Vagina (tissue), 2 donors: ENCODE data around the gene DKK1. TPM values are rescaled to one million over a fixed set of nuclear protein-coding genes. Genes with fewer than 3 reads are reported as not detected.

Source experiments
- DNase-seq, 2 donors: peaks; one replicate each; pipeline ENCODE4 v3.0.0-alpha.2; 2017; ENCODE audit errors: extremely low spot score in 2 of 2
- H3K27ac ChIP-seq: fragments of 200-600 bp; sonication (generic); one replicate; pipeline ENCODE4 v1.5.1; 2019
- H3K27me3 ChIP-seq: fragments of 200-600 bp; sonication (generic); one replicate; pipeline ENCODE4 v1.5.1; 2019
- H3K36me3 ChIP-seq, 2 donors: fragments of 200-600 bp; sonication (generic); one replicate each; pipeline ENCODE4 v1.5.1; 2017 to 2019
- H3K4me1 ChIP-seq: fragments of 200-600 bp; sonication (generic); one replicate; pipeline ENCODE4 v1.5.1; 2019
- H3K4me3 ChIP-seq, 2 donors: fragments of 200-600 bp; sonication (generic); 1 replicate in 1 of 2; 2 replicates in 1 of 2; pipeline ENCODE4 v1.5.1; 2016 to 2019
- H3K9me3 ChIP-seq: fragments of 200-600 bp; sonication (generic); one replicate; pipeline ENCODE4 v1.5.1; 2019
- POLR2A ChIP-seq, 2 donors: fragments of 450-650 bp; IDR thresholded peaks; one replicate each; pipeline ENCODE4 v1.6.1; 2017; ENCODE audit warnings: antibody characterized with exemption in 2 of 2, mild to moderate bottlenecking in 2 of 2, moderate library complexity in 2 of 2
- POLR2AphosphoS5 ChIP-seq, 2 donors: sonication (generic); formaldehyde crosslinking; IDR thresholded peaks; one replicate each; pipeline ENCODE4 v1.9.0; 2017; ENCODE audit warnings: antibody characterized with exemption in 2 of 2, mild to moderate bottlenecking in 2 of 2, low read depth in 1 of 2; ENCODE audit not compliant: insufficient read depth in 1 of 2
- intact Hi-C: fragments of 100-400 bp; cut with DNase I; formaldehyde crosslinking; loops from one replicate; pipeline ENCODE4 v1.15.1; 2023
- total RNA-seq: library from RNA; depleted of rRNA; stranded (reverse); fragments of >200 nt; gene quantifications from one replicate; pipeline ENCODE4 v1.2.3, GENCODE V29; 2016
- TF ChIP-seq, protein P1 (sequence below), 3 experiments: fragments of 450-650 bp in 2 of 3; fragments of 200-600 bp in 1 of 3; sonication (generic) in 1 of 3; IDR thresholded peaks; one replicate each; pipeline ENCODE4 v1.5.1; 2017 to 2019; ENCODE audit warnings: antibody characterized with exemption in 3 of 3, mild to moderate bottlenecking in 2 of 3, moderate library complexity in 2 of 3

DKK1 gene
- total RNA-seq, 1 donor from 2014 or later = 14.0 TPM

DNA sequence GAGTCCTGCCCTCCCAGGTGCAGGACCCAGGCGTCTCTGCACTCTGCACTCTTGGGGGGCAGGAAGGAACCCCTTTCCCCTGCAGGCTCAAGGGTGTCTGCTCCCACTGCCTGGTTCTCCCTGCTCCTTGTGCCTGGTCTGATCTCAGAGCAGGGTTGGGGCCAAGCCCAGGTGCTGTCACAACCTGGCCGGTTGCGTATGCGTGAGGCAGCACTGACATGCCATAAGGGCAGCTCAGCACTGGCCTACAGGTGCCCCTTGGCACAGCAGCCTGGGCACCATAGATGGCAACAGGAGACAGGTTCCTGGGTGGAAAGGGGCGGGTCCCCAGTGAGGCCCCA is 33.2 kb downstream of the DKK1 start:
- TF ChIP-seq POLR2AphosphoS5 (IDR thresholded peaks at IDR 0.05; ENCODE audit: insufficient read depth in 1 of 2, low read depth in 1 of 2) = no peak
- TF ChIP-seq POLR2A (IDR thresholded peaks at IDR 0.05) = no peak
- TF ChIP-seq, protein P1, sequence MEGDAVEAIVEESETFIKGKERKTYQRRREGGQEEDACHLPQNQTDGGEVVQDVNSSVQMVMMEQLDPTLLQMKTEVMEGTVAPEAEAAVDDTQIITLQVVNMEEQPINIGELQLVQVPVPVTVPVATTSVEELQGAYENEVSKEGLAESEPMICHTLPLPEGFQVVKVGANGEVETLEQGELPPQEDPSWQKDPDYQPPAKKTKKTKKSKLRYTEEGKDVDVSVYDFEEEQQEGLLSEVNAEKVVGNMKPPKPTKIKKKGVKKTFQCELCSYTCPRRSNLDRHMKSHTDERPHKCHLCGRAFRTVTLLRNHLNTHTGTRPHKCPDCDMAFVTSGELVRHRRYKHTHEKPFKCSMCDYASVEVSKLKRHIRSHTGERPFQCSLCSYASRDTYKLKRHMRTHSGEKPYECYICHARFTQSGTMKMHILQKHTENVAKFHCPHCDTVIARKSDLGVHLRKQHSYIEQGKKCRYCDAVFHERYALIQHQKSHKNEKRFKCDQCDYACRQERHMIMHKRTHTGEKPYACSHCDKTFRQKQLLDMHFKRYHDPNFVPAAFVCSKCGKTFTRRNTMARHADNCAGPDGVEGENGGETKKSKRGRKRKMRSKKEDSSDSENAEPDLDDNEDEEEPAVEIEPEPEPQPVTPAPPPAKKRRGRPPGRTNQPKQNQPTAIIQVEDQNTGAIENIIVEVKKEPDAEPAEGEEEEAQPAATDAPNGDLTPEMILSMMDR (IDR thresholded peaks at IDR 0.05) = no peak
- no peaks in the 10 kb centered on the region for H3K4me1 ChIP-seq
- H3K36me3 ChIP-seq = no peaks in the 10 kb centered on the region
- no peak overlapping the region for H3K27ac ChIP-seq
- no peak overlapping the region for H3K4me3 ChIP-seq
- H3K27me3 ChIP-seq = no peaks in the 10 kb centered on the region
- DNase-seq = no peak
- no peaks in the 10 kb centered on the region for H3K9me3 ChIP-seq
- intact Hi-C loops = no loop called here

DNA sequence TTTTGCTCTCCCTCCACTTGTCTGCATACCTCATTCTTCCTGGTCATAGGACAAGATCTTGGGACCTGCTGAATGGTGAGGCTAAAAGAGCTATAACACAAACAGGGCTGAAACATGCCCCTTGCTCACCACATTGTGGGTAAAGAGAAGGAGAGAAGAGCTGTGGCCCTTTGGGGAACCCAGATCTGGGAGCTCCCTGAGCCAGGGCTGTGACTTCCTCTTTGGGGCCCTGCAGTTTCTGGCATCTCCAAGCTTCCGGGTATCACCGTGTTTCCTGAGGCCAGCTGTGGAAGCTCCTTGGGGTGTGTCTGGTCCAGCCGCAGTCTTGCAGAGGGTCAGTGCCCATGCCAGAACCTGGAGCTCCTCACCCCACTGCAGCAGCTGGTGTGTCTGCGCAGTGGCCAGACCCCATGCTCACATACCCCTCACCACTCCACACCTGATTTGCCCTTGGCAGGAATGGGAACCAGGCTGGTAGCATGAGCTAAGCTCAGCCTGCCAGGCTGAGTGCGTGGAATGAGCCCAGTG is 34.0 kb downstream of the DKK1 start:
- intact Hi-C loops = no loop called here
- no peaks in the 10 kb centered on the region for H3K4me1 ChIP-seq
- DNase-seq = no peak

DNA sequence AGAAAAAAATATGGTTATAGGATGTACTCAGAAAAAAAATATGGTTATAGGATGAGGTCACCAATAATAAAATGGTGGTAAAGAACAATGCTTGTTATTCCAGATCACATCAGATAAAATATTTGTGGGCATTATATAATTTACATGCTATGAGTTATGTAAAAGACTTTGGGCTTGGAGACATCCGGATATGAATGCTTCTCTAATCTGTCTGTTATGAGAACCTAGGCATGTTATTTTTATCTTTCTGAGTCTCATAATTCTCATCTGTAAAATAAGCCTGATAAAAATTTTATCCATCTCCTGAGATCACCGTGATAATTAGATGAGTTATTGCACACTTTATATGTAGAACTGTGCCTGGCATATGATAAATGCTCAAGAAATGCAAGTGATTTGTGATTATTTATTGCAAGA is 37.8 kb downstream of the DKK1 start:
- DNase-seq = no peak
- Histone ChIP-seq H3K4me3 (no peak overlapping the region), H3K36me3 (no peaks in the 10 kb centered on the region), H3K9me3 (no peaks in the 10 kb centered on the region), H3K27me3 (no peaks in the 10 kb centered on the region), H3K4me1 (no peaks in the 10 kb centered on the region), H3K27ac (no peak overlapping the region)
- TF ChIP-seq, protein P1 (IDR thresholded peaks at IDR 0.05) = no peak
- TF ChIP-seq POLR2A (IDR thresholded peaks at IDR 0.05) (no peak), POLR2AphosphoS5 (IDR thresholded peaks at IDR 0.05; ENCODE audit: insufficient read depth in 1 of 2, low read depth in 1 of 2) (no peak)
- intact Hi-C loops = no loop called here

More for the DNA sequence above, 34.0 kb downstream of the DKK1 start:
- Histone ChIP-seq H3K27ac (no peak overlapping the region), H3K9me3 (no peaks in the 10 kb centered on the region), H3K4me3 (no peak overlapping the region), H3K27me3 (no peaks in the 10 kb centered on the region), H3K36me3 (no peaks in the 10 kb centered on the region)
- TF ChIP-seq POLR2AphosphoS5 (IDR thresholded peaks at IDR 0.05; ENCODE audit: insufficient read depth in 1 of 2, low read depth in 1 of 2) (no peak), POLR2A (IDR thresholded peaks at IDR 0.05) (no peak)
- TF ChIP-seq, protein P1 (IDR thresholded peaks at IDR 0.05) = no peak

DNA sequence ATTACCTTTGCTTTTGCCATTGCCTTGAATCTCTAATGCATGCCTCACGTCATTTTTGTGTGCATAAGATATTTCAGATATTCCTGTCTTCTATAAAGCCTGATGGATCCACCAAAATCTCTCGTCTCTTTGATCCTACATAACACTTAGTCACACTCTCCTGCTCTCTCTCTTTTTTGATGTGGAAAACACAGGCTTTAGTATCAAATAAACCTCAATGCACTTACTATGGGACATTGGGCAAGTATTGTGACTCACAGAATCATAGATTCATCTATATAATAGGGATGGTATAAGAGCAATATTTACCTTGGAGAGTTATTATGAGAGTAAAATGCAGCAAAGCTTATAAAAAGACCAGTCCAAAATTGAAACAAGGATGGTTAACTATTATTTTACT is 39.1 kb downstream of the DKK1 start:
- TF ChIP-seq POLR2AphosphoS5 (IDR thresholded peaks at IDR 0.05; ENCODE audit: insufficient read depth in 1 of 2, low read depth in 1 of 2) (no peak), POLR2A (IDR thresholded peaks at IDR 0.05) (no peak)
- TF ChIP-seq, protein P1 (IDR thresholded peaks at IDR 0.05) = no peak
- Histone ChIP-seq H3K9me3 (no peaks in the 10 kb centered on the region), H3K4me3 (no peak overlapping the region), H3K27me3 (no peaks in the 10 kb centered on the region), H3K36me3 (no peaks in the 10 kb centered on the region), H3K4me1 (no peaks in the 10 kb centered on the region), H3K27ac (no peak overlapping the region)
- intact Hi-C loops = no loop called here
- DNase-seq = no peak

DNA sequence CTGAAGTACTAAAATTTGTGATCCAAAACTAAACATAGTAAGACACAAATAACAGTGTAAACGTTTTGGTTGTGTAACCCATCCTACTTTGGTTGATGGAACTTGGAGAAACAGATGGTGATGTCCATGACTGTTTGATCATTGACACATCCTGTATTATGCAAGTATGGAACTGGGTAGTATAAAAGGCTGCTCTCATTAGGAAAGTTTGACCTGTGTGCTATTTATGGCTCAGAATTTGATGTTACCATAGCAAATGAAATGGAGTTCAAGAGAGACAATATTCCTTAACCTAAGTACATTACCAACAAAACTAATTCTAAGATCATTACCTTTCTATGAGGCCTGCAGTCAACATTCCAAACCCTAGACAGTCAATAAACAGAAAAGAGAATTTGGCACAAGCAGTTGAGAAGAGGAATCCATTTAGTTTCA is 39.9 kb downstream of the DKK1 start:
- no peaks in the 10 kb centered on the region for H3K9me3 ChIP-seq
- no peak overlapping the region for H3K4me3 ChIP-seq
- no peak for DNase-seq
- H3K4me1 ChIP-seq = no peaks in the 10 kb centered on the region
- no peak overlapping the region for H3K27ac ChIP-seq
- peak in 1 of 2 donors; percentile 17 for TF ChIP-seq POLR2AphosphoS5 (IDR thresholded peaks at IDR 0.05; ENCODE audit: insufficient read depth in 1 of 2, low read depth in 1 of 2)
- TF ChIP-seq, protein P1 (IDR thresholded peaks at IDR 0.05) = no peak
- no peaks in the 10 kb centered on the region for H3K27me3 ChIP-seq
- intact Hi-C loops = no loop called here
- no peaks in the 10 kb centered on the region for H3K36me3 ChIP-seq
